SU-DHL-6 (cell line): ENCODE data around the gene MYH11.
"Not testable (repeated sequence)": the region's sequence is repeated elsewhere in the genome, so short reads cannot be mapped to it uniquely, and the experiment has no call there.

Experiments
- H2AFZ ChIP-seq: fragments of 200-600 bp; sonication (generic); 2 replicates; pipeline ENCODE4 v1.6.1; 2014; ENCODE audit warnings: low read depth, mild to moderate bottlenecking, moderate library complexity, mixed read lengths, antibody characterized with exemption, low read length; ENCODE audit not compliant: severe bottlenecking
- H3F3A ChIP-seq: fragments of 200-600 bp; shearing (Covaris generic); 2 replicates; pipeline ENCODE4 v1.6.0; 2016; ENCODE audit warnings: antibody characterized with exemption, mild to moderate bottlenecking; ENCODE audit not compliant: insufficient read depth
- H3K27ac ChIP-seq: fragments of 200-600 bp; sonication (generic); 2 replicates; pipeline ENCODE4 v1.5.1; 2016; ENCODE audit warnings: low read depth, mild to moderate bottlenecking, low read length, moderate library complexity, mixed read lengths
- H3K27me3 ChIP-seq: fragments of 200-600 bp; sonication (generic), shearing (Covaris generic); 2 replicates; pipeline ENCODE4 v1.6.0; 2014; ENCODE audit warnings: mild to moderate bottlenecking, low read length
- H3K36me3 ChIP-seq: fragments of 200-600 bp; sonication (generic); 2 replicates; pipeline ENCODE4 v1.6.1; 2014; ENCODE audit warnings: mild to moderate bottlenecking, low read length, mixed read lengths
- H3K4me2 ChIP-seq: fragments of 300-600, 200-600 bp; shearing (Covaris generic), sonication (generic); 2 replicates; pipeline ENCODE4 v1.6.0; 2014; ENCODE audit warnings: low read length, low read depth, mild to moderate bottlenecking; ENCODE audit not compliant: poor library complexity, severe bottlenecking
- H3K4me3 ChIP-seq: fragments of 200-600 bp; sonication (generic); 2 replicates; pipeline ENCODE4 v1.5.1; 2014; ENCODE audit warnings: antibody characterized with exemption, low read length, mild to moderate bottlenecking, mixed read lengths; ENCODE audit not compliant: insufficient read depth, poor library complexity, severe bottlenecking
- H3K79me2 ChIP-seq: fragments of 200-600 bp; sonication (generic); 2 replicates; pipeline ENCODE4 v1.6.1; 2014; ENCODE audit warnings: mild to moderate bottlenecking, low read length, moderate library complexity; ENCODE audit not compliant: insufficient read depth
- H3K9ac ChIP-seq: fragments of 200-600 bp; sonication (generic); 2 replicates; pipeline ENCODE4 v1.7.0; 2014; ENCODE audit warnings: mild to moderate bottlenecking, low read length
- H3K9me2 ChIP-seq: fragments of 200-600 bp; sonication (generic); replicated peaks from 2 replicates; pipeline ENCODE4 v1.6.1; 2014; ENCODE audit warnings: low read length; ENCODE audit not compliant: insufficient read depth
- H3K9me3 ChIP-seq: fragments of 200-600 bp; sonication (generic); 2 replicates; pipeline ENCODE4 v1.6.1; 2014; ENCODE audit warnings: low read length, mixed read lengths; ENCODE audit not compliant: insufficient read depth
- H4K20me1 ChIP-seq: fragments of 200-600 bp; sonication (generic); 2 replicates; pipeline ENCODE4 v1.6.1; 2014; ENCODE audit warnings: low read depth, mild to moderate bottlenecking, antibody characterized with exemption, low read length, moderate library complexity, mixed read lengths
- EZH2phosphoT487 ChIP-seq: fragments of 200-600 bp; sonication (generic), shearing (Covaris generic); conservative IDR thresholded peaks from 2 replicates; pipeline ENCODE4 v1.6.1; 2018; ENCODE audit warnings: mild to moderate bottlenecking, antibody characterized with exemption, low read length, moderate library complexity, mixed read lengths
- TF ChIP-seq, protein P1 (sequence below): fragments of 200-600 bp; sonication (generic); IDR thresholded peaks from one replicate; pipeline ENCODE4 v1.5.1; 2017; ENCODE audit warnings: antibody characterized with exemption, mild to moderate bottlenecking, low read length, moderate library complexity; ENCODE audit not compliant: insufficient read depth, poor library complexity, severe bottlenecking

The MYH11 gene

GRCh38 chr16:15694499-15694898 is 162.3 kb downstream of the MYH11 start:
- no peak overlapping the region for H3K9ac ChIP-seq
- TF ChIP-seq EZH2phosphoT487, result no peak
- TF ChIP-seq, protein P1, sequence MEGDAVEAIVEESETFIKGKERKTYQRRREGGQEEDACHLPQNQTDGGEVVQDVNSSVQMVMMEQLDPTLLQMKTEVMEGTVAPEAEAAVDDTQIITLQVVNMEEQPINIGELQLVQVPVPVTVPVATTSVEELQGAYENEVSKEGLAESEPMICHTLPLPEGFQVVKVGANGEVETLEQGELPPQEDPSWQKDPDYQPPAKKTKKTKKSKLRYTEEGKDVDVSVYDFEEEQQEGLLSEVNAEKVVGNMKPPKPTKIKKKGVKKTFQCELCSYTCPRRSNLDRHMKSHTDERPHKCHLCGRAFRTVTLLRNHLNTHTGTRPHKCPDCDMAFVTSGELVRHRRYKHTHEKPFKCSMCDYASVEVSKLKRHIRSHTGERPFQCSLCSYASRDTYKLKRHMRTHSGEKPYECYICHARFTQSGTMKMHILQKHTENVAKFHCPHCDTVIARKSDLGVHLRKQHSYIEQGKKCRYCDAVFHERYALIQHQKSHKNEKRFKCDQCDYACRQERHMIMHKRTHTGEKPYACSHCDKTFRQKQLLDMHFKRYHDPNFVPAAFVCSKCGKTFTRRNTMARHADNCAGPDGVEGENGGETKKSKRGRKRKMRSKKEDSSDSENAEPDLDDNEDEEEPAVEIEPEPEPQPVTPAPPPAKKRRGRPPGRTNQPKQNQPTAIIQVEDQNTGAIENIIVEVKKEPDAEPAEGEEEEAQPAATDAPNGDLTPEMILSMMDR, result no peak
- no peak overlapping the region for H3K27ac ChIP-seq
- no peaks in the 10 kb centered on the region for H4K20me1 ChIP-seq
- no peak overlapping the region for H3K4me2 ChIP-seq
- H3K36me3 ChIP-seq, result peaks cover 12% of the 10 kb centered on the region; the same call in 1 of the 2 replicates
- no peak overlapping the region for H3K4me3 ChIP-seq
- no peaks in the 10 kb centered on the region for H3F3A ChIP-seq
- no peak overlapping the region for H2AFZ ChIP-seq
- no peaks in the 10 kb centered on the region for H3K27me3 ChIP-seq
- H3K9me3 ChIP-seq, result no peaks in the 10 kb centered on the region
- H3K79me2 ChIP-seq, result no peaks in the 10 kb centered on the region
- H3K9me2 ChIP-seq, result no peaks in the 10 kb centered on the region

DNA sequence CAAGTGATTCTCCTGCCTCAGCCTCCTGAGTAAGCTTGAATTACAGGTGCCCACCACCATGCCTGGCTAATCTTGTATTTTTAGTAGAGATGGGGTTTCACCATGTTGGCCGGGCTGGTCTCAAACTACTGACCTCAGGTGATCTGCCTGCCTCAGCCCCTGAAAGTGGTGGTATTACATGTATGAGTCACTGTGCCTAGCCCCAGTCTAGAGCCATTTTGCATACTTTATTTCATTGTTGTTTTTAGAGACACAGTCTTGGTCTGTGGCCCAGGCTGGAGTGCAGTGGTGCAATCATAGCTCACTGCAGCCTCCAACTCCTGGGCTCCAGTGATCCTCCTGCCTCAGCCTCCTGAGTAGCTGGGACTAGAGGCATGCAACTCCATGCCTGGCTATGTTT is 164.3 kb downstream of the MYH11 start:
- H3K9me2 ChIP-seq, H3K27ac ChIP-seq, H3K9ac ChIP-seq, H3K9me3 ChIP-seq, H3K4me2 ChIP-seq, H3F3A ChIP-seq, H3K4me3 ChIP-seq, H3K79me2 ChIP-seq, H2AFZ ChIP-seq, H4K20me1 ChIP-seq, H3K27me3 ChIP-seq: not testable (repeated sequence)
- peaks cover 19% of the 10 kb centered on the region; the same call in 1 of the 2 replicates for H3K36me3 ChIP-seq

DNA sequence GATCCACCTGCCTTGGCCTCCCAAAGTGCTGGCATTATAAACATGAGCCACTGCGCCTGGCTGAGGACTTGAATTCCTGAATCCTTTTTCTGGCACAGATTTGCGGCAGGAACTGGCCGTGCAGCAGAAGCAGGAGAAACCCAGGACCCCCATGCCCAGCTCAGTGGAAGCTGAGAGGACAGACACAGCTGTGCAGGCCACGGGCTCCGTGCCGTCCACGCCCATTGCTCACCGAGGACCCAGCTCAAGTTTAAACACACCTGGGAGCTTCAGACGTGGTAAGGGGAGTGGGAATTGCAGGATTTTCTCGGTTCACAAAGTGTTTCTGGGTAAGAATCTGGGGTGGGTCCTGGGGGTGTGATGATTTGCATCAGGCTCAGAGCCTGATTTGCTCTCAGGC is 165.8 kb downstream of the MYH11 start:
- Histone ChIP-seq H3K4me3 (no peak overlapping the region), H4K20me1 (no peaks in the 10 kb centered on the region), H3K27me3 (no peaks in the 10 kb centered on the region), H3K36me3 (peaks cover 17% of the 10 kb centered on the region; the same call in 1 of the 2 replicates), H3K27ac (no peak overlapping the region), H3K9me3 (no peaks in the 10 kb centered on the region), H3K9me2 (no peaks in the 10 kb centered on the region), H3F3A (no peaks in the 10 kb centered on the region), H3K4me2 (no peak overlapping the region), H3K9ac (no peak overlapping the region), H2AFZ (no peak overlapping the region), H3K79me2 (no peaks in the 10 kb centered on the region)
- TF ChIP-seq, protein P1, result no peak
- TF ChIP-seq EZH2phosphoT487, result no peak

DNA sequence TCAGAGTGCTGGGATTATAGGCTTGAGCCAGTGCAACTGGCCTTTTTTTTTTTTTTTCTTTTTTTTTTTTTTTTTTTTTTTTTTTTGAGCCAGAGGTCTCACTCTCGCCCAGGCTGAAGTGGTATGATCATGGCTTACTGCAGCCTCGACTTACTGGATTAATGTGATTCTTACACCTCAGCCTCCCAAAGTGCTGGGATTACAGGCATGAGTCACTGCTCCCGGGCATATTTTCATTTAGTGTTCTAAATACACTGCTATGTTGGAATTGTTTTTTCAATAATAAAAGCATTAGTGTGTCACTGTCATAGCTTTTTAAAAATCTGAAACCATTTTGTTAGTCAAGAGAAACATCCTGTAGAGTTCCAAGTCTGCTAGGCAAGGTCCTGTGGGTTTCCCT is 166.5 kb downstream of the MYH11 start:
- Histone ChIP-seq H3K4me2 (no peak overlapping the region), H3K9ac (no peak overlapping the region), H3K27ac (no peak overlapping the region), H3K4me3 (no peak overlapping the region), H3K9me3 (no peaks in the 10 kb centered on the region), H3K79me2 (no peaks in the 10 kb centered on the region), H3F3A (no peaks in the 10 kb centered on the region), H3K36me3 (peaks cover 14% of the 10 kb centered on the region; the same call in 1 of the 2 replicates), H4K20me1 (no peaks in the 10 kb centered on the region), H3K9me2 (no peaks in the 10 kb centered on the region), H2AFZ (no peak overlapping the region), H3K27me3 (no peaks in the 10 kb centered on the region)
- TF ChIP-seq, protein P1, result no peak
- TF ChIP-seq EZH2phosphoT487, result no peak
